ENCODE measurements around the gene RASGRP3. TPM values are rescaled to one million over a fixed set of nuclear protein-coding genes. Genes with fewer than 3 reads are reported as not detected.

RASGRP3 gene
- total RNA-seq, 4 donors from 2014 or later = 0.53 to 10.2 (median 5.3) TPM

DNA sequence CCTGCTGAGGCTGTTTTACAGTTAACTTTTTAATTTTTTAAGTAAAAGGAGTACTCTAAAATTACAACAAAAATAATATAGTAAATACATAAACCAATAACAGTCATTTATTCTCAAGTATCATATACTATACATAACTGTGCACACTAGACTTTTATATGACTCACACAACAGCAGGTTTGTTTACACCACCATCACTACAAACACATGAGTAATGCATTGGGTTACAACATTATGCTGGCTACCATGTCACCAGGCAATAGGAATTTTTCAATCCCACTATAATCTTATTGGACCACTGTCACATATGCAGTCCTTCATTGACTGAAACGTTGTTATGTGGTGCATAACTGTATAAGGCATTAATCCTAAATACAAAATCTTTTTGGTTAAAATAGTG lies 42.5 kb downstream of the RASGRP3 start:
- Histone ChIP-seq H3K9me3 (no peaks in the 10 kb centered on the region), H3K4me1 (peaks cover 0 to 17% (median 0%) of the 10 kb centered on the region in 3 donors), H3K27ac (no peak overlapping the region), H3K36me3 (no peaks in the 10 kb centered on the region), H3K4me3 (no peak overlapping the region), H3K27me3 (no peaks in the 10 kb centered on the region)
- no peak for TF ChIP-seq POLR2A (IDR thresholded peaks at IDR 0.05)
- TF ChIP-seq, protein P1, sequence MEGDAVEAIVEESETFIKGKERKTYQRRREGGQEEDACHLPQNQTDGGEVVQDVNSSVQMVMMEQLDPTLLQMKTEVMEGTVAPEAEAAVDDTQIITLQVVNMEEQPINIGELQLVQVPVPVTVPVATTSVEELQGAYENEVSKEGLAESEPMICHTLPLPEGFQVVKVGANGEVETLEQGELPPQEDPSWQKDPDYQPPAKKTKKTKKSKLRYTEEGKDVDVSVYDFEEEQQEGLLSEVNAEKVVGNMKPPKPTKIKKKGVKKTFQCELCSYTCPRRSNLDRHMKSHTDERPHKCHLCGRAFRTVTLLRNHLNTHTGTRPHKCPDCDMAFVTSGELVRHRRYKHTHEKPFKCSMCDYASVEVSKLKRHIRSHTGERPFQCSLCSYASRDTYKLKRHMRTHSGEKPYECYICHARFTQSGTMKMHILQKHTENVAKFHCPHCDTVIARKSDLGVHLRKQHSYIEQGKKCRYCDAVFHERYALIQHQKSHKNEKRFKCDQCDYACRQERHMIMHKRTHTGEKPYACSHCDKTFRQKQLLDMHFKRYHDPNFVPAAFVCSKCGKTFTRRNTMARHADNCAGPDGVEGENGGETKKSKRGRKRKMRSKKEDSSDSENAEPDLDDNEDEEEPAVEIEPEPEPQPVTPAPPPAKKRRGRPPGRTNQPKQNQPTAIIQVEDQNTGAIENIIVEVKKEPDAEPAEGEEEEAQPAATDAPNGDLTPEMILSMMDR (IDR thresholded peaks at IDR 0.05) = no peak
- intact Hi-C loops (cut with DNase I) = no loop called here
- WGBS, 2 donors = 64 to 85% methylated on average over 1 of the region's 1 CpG
- DNase-seq = no peak

DNA sequence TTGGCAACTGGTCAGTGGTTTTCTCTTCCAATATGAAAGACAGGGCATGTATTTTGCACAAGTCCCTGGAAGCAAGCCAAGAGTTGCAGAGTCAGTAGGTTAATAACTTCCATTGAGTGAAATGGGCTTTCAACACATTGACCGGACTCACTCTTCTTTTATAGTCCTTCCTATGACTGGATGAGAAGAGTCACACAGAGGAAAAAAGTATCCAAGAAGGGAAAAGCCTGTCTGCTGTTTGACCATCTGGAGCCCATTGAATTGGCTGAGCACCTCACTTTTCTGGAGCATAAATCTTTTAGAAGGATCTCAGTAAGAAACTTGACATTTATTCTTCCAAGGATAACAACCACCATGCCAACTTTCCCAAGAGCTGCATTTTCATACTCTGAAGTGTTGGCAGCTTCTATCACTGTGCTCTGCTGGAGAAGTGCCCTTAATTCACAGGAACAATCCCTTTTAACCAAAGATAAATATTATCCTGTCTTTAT lies 45.4 kb downstream of the RASGRP3 start:
- H3K4me3 ChIP-seq = no peak overlapping the region
- peaks cover 0 to 17% (median 0%) of the 10 kb centered on the region in 3 donors for H3K4me1 ChIP-seq
- intact Hi-C loops (cut with DNase I) = no loop called here
- no peak for DNase-seq
- 17 to 29% methylated on average over 1 of the region's 1 CpG for WGBS, 2 donors
- no peaks in the 10 kb centered on the region for H3K27me3 ChIP-seq
- no peaks in the 10 kb centered on the region for H3K36me3 ChIP-seq
- no peak overlapping the region for H3K27ac ChIP-seq
- TF ChIP-seq, protein P1 (IDR thresholded peaks at IDR 0.05) = no peak
- TF ChIP-seq POLR2A (IDR thresholded peaks at IDR 0.05) = no peak
- no peaks in the 10 kb centered on the region for H3K9me3 ChIP-seq

DNA sequence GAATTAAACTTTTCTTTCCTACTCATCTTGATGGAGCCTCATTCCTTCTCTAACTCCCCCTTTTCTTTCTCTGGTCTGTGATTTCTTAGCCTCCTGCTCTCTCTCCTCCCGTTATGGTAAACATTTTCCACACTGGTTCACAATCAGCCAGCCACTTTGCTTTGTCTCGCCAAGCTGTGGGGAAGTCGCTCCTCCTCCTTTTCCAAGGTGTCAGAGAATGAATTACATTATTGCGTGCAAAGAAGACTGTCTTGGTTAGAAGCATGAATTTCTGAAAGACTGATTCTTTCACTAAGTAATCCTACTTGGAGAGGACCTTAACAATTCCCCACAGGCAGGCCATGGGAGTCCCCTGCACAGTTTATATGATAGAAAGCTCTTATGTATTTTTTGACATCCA lies 46.1 kb downstream of the RASGRP3 start:
- no peaks in the 10 kb centered on the region for H3K9me3 ChIP-seq
- no peak for TF ChIP-seq POLR2A (IDR thresholded peaks at IDR 0.05)
- TF ChIP-seq, protein P1 (IDR thresholded peaks at IDR 0.05) = no peak
- no peak overlapping the region for H3K4me3 ChIP-seq
- H3K27me3 ChIP-seq = no peaks in the 10 kb centered on the region
- intact Hi-C loops (cut with DNase I) = no loop called here
- no peak for DNase-seq
- peaks cover 0 to 17% (median 0%) of the 10 kb centered on the region in 3 donors for H3K4me1 ChIP-seq
- H3K36me3 ChIP-seq = no peaks in the 10 kb centered on the region
- whole genome bisulfite sequencing, 2 donors = 31 to 76% methylated on average over 4 of the region's 4 CpGs
- no peak overlapping the region for H3K27ac ChIP-seq

DNA sequence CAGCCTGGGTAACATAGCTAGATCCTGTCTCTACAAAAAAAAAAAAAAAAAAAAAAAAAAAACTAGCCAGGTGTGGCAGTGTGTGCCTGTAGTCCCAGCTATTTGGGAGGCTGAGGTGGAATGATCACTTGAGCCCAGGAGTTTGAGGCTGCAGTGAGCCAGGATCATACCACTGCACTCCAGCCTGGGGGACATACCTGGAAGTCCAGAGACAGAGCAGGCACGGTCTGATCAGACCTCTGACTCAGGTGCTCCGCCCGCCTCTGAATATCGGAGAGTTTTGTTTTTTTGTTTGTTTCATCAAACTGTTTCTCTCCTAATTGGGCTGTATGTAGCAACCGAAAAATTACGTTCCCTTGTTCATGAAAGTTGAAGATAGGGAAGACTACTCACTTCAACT lies 49.2 kb downstream of the RASGRP3 start:
- Histone ChIP-seq H3K9me3 (no peaks in the 10 kb centered on the region), H3K4me3 (no peak overlapping the region), H3K27ac (no peak overlapping the region), H3K4me1 (peaks cover 0 to 17% (median 0%) of the 10 kb centered on the region in 3 donors), H3K36me3 (no peaks in the 10 kb centered on the region), H3K27me3 (no peaks in the 10 kb centered on the region)
- intact Hi-C loops (cut with DNase I) = no loop called here
- WGBS, 2 donors = 84 to 87% methylated on average over 6 of the region's 6 CpGs
- TF ChIP-seq POLR2A (IDR thresholded peaks at IDR 0.05) = no peak
- TF ChIP-seq, protein P1 (IDR thresholded peaks at IDR 0.05) = no peak
- no peak for DNase-seq

DNA sequence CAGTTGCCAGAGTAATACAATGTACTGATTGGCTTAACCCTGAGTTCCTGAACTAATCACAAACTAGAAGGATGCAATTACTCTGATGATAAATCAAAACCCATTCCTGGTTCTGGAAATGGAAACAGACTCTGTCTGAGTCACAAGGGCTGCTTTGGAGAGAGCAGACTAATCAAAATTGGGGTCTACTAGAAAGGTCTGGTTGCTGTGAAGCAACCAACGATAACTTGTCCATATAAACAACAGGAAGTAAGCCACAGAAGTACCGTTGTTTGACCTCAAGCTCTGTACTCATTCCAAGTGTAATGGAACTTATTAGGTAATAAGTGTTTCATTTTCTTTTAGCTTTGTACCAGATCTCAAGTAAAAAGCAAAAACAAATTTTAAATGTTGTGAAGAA lies 49.7 kb downstream of the RASGRP3 start:
- peaks cover 0 to 17% (median 0%) of the 10 kb centered on the region in 3 donors for H3K4me1 ChIP-seq
- no peak for TF ChIP-seq POLR2A (IDR thresholded peaks at IDR 0.05)
- TF ChIP-seq, protein P1 (IDR thresholded peaks at IDR 0.05) = no peak
- DNase-seq = no peak
- H3K4me3 ChIP-seq = no peak overlapping the region
- H3K36me3 ChIP-seq = no peaks in the 10 kb centered on the region
- intact Hi-C loops (cut with DNase I) = no loop called here
- H3K9me3 ChIP-seq = no peaks in the 10 kb centered on the region
- no peak overlapping the region for H3K27ac ChIP-seq
- WGBS, 2 donors = 40% methylated on average over 2 of the region's 2 CpGs
- H3K27me3 ChIP-seq = no peaks in the 10 kb centered on the region
